Hepatocyte (in vitro differentiated cells): ENCODE measurements around the gene PSPN. TPM values are rescaled to one million over a fixed set of nuclear protein-coding genes. Genes with fewer than 3 reads are reported as not detected.
A peak's percentile ranks its signal among the peaks of the same experiment; 100 is the strongest.

Source experiments
- DNase-seq: peaks from one replicate; pipeline ENCODE4 v3.0.0-alpha.2; 2016; ENCODE audit warnings: low spot score
- H2AFZ ChIP-seq: fragments of 200-600 bp; sonication (generic); 2 replicates; pipeline ENCODE4 v1.6.0; 2016; ENCODE audit warnings: antibody characterized with exemption, mild to moderate bottlenecking
- H3K27ac ChIP-seq: fragments of 200-600 bp; sonication (generic); 2 replicates; pipeline ENCODE4 v1.5.1; 2016; ENCODE audit warnings: mild to moderate bottlenecking
- H3K27me3 ChIP-seq: fragments of 200-600 bp; sonication (generic); 2 replicates; pipeline ENCODE4 v1.6.1; 2016
- H3K36me3 ChIP-seq: fragments of 200-600 bp; sonication (generic); replicated peaks from 2 replicates; pipeline ENCODE4 v1.5.1; 2016; ENCODE audit warnings: low read depth; ENCODE audit not compliant: insufficient read depth
- H3K4me1 ChIP-seq: fragments of 200-600 bp; sonication (generic); 2 replicates; pipeline ENCODE4 v1.5.1; 2016; ENCODE audit warnings: mild to moderate bottlenecking, moderate library complexity; ENCODE audit not compliant: insufficient read depth
- H3K4me2 ChIP-seq: fragments of 200-600 bp; sonication (generic); 2 replicates; pipeline ENCODE4 v1.6.0; 2016
- H3K4me3 ChIP-seq: fragments of 200-600 bp; sonication (generic); 2 replicates; pipeline ENCODE4 v1.5.1; 2016; ENCODE audit warnings: mild to moderate bottlenecking
- H3K79me2 ChIP-seq: fragments of 200-600 bp; sonication (generic); 2 replicates; pipeline ENCODE4 v1.6.0; 2017; ENCODE audit warnings: mild to moderate bottlenecking
- H3K9me2 ChIP-seq: fragments of 200-600 bp; sonication (generic); replicated peaks from 2 replicates; pipeline ENCODE4 v1.6.0; 2017; ENCODE audit warnings: mild to moderate bottlenecking; ENCODE audit not compliant: insufficient read depth
- H3K9me3 ChIP-seq: fragments of 200-600 bp; sonication (generic); 2 replicates; pipeline ENCODE4 v1.5.1; 2016; ENCODE audit warnings: low read depth, mild to moderate bottlenecking
- H4K20me1 ChIP-seq: fragments of 200-600 bp; sonication (generic); 2 replicates; pipeline ENCODE4 v1.6.0; 2016; ENCODE audit warnings: mild to moderate bottlenecking; ENCODE audit not compliant: insufficient read depth, poor library complexity, severe bottlenecking
- EZH2 ChIP-seq: fragments of 200-600 bp; sonication (generic); IDR thresholded peaks from 2 replicates; pipeline ENCODE4 v1.6.1; 2016; ENCODE audit warnings: antibody characterized with exemption, mild to moderate bottlenecking, borderline replicate concordance
- EZH2phosphoT487 ChIP-seq: fragments of 200-600 bp; sonication (generic); IDR thresholded peaks from one replicate; pipeline ENCODE4 v1.6.1; 2018; ENCODE audit warnings: antibody characterized with exemption, mild to moderate bottlenecking, low read depth, moderate library complexity; ENCODE audit not compliant: unreplicated experiment, severe bottlenecking
- WGBS: methylation state at CpG from one replicate; pipeline ENCODE4 v1.1.6; 2016; ENCODE audit warnings: low lambda C conversion rate; ENCODE audit errors: missing lambda C conversion rate; 5-methylcytosine and 5-hydroxymethylcytosine counted together
- polyA plus RNA-seq: library from polyadenylated mRNA; unstranded; fragments of >200 nt; fragmentation: Nextera tagmentation; extraction: Ambion mirVana; gene quantifications from 2 replicates; pipeline ENCODE4 v1.2.1, GENCODE V29; 2016
- total RNA-seq: library from RNA; depleted of rRNA; stranded (reverse); fragments of >200 nt; gene quantifications from 2 replicates; pipeline ENCODE4 v1.2.3, GENCODE V29; 2014
- TF ChIP-seq, protein P1 (sequence below): fragments of 200-600 bp; sonication (generic); IDR thresholded peaks from 2 replicates; pipeline ENCODE4 v1.5.1; 2016; ENCODE audit warnings: antibody characterized with exemption, mild to moderate bottlenecking; ENCODE audit not compliant: poor library complexity

PSPN gene
- total and polyA plus RNA-seq, 2 experiments from 2014 or later = 2.7 TPM

DNA sequence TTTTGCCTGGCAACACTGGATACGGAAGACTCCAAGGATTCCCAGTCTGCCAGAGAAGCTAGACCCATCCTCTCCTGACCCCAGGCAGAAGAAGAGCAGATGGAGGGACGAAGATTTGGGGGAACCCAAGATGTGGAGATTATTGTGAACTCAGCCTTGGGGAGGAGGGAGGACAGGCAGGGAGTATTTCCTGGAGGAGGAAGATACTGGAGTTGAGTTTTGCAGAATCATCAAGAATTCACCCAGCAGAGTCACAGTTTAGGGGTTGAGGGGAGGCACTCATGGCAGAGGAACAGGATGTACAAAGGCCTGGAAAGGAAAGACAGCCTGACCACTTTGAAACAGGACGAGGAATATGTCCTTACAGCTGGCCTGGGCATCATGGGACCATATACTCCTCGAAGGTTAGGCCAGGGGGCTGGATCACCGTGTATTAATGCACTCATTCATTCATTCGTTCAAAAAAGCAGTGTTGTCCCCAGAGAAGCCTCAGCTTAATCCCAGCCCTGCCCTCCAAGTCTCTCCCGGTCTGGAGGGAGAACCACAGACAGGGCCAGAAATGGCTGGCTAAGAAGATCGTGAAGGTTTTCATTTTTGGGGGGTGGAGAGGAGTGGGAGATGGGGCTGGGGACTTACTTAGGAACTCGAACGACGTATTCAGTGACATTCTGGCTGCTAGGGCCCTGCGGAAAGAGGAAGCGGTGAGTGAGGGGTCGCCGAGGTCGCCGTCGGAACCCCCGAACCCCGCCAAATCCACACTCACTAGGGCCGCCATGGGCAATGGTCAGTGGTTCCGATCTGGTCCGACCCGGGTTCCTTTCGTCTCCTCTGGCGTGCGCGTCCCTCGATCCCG, 16.7 kb upstream of the PSPN start:
- Histone ChIP-seq H4K20me1 (no peaks in the 10 kb centered on the region), H3K4me1 (peaks cover 8% of the 10 kb centered on the region), H3K36me3 (no peaks in the 10 kb centered on the region), H2AFZ (peak overlapping the region; percentile 68), H3K27ac (peak overlapping the region; percentile 98), H3K9me2 (no peaks in the 10 kb centered on the region), H3K4me3 (peak overlapping the region; percentile 44), H3K27me3 (no peaks in the 10 kb centered on the region), H3K9me3 (no peaks in the 10 kb centered on the region), H3K79me2 (peaks cover 30% of the 10 kb centered on the region), H3K4me2 (peak overlapping the region; percentile 82)
- WGBS = 10% methylated on average over 27 of the region's 30 CpGs
- TF ChIP-seq, protein P1, sequence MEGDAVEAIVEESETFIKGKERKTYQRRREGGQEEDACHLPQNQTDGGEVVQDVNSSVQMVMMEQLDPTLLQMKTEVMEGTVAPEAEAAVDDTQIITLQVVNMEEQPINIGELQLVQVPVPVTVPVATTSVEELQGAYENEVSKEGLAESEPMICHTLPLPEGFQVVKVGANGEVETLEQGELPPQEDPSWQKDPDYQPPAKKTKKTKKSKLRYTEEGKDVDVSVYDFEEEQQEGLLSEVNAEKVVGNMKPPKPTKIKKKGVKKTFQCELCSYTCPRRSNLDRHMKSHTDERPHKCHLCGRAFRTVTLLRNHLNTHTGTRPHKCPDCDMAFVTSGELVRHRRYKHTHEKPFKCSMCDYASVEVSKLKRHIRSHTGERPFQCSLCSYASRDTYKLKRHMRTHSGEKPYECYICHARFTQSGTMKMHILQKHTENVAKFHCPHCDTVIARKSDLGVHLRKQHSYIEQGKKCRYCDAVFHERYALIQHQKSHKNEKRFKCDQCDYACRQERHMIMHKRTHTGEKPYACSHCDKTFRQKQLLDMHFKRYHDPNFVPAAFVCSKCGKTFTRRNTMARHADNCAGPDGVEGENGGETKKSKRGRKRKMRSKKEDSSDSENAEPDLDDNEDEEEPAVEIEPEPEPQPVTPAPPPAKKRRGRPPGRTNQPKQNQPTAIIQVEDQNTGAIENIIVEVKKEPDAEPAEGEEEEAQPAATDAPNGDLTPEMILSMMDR = no peak
- no peak for TF ChIP-seq EZH2phosphoT487
- DNase-seq = no peak

DNA sequence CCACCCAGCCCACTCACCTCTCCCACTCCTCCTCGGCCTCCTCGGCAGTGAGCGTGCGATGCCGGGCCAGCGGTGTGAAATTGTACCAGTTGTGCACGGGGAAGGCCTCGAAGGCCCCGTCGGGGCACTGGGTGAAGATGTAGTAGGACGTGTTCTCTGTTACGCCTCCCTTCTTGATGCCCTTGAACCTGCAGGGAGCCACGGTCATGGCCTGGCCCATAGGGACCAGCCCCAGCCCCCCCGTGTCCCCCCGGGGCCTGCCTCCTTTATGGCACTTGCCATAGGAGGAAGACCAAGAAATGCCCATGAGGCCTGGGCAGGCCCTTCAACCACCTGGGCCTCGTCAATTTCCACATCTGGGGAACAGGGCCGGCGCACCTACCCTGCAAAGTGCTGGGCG, 11.6 kb upstream of the PSPN start:
- Histone ChIP-seq H3K4me3 (no peak overlapping the region), H3K9me3 (no peaks in the 10 kb centered on the region), H3K79me2 (peaks cover 25% of the 10 kb centered on the region), H3K36me3 (no peaks in the 10 kb centered on the region), H3K9me2 (no peaks in the 10 kb centered on the region), H4K20me1 (no peaks in the 10 kb centered on the region), H3K4me1 (peaks cover 7% of the 10 kb centered on the region), H3K27me3 (no peaks in the 10 kb centered on the region), H2AFZ (no peak overlapping the region), H3K4me2 (no peak overlapping the region), H3K27ac (no peak overlapping the region)
- WGBS = 95% methylated on average over 17 of the region's 19 CpGs
- no peak for TF ChIP-seq EZH2
- TF ChIP-seq, protein P1 = no peak
- DNase-seq = no peak

DNA sequence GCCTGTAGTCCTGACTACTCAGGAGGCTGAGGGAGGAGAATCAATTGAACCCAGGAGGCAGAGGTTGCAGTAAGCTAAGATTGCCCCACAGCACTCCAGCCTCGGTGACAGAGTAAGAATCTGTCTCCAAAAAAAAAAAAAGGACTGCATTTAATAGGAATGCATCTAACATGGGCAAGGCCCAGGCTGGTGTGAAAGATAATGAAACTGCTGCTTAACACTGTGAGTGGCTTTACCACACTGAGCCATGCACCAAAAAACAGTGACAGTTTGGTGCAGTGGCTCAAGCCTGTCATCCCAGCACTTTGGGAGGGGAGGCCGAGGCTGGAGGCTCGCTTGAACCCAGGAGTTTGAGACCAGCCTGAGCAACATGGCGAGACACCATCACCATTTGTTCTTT, 8.6 kb upstream of the PSPN start:
- no peak overlapping the region for H2AFZ ChIP-seq
- no peaks in the 10 kb centered on the region for H3K4me1 ChIP-seq
- H3K4me2 ChIP-seq = no peak overlapping the region
- no peaks in the 10 kb centered on the region for H3K36me3 ChIP-seq
- H3K27me3 ChIP-seq = no peaks in the 10 kb centered on the region
- WGBS = 95% methylated on average over 4 of the region's 4 CpGs
- H4K20me1 ChIP-seq = no peaks in the 10 kb centered on the region
- no peaks in the 10 kb centered on the region for H3K9me2 ChIP-seq
- no peaks in the 10 kb centered on the region for H3K9me3 ChIP-seq
- DNase-seq = no peak
- no peak overlapping the region for H3K27ac ChIP-seq
- no peak overlapping the region for H3K4me3 ChIP-seq
- H3K79me2 ChIP-seq = peaks cover 4% of the 10 kb centered on the region
- TF ChIP-seq EZH2 (no peak), EZH2phosphoT487 (no peak)
- TF ChIP-seq, protein P1 = no peak
